Measurements from ENCODE around the gene ZNF74.
"Not testable (repeated sequence)": the region's sequence is repeated elsewhere in the genome, so short reads cannot be mapped to it uniquely, and the experiment has no call there.

Gene ZNF74

GRCh38 chr22:20441631-20442484, 47.9 kb downstream of the ZNF74 start:
- DNase-seq (ENCODE audit: extremely low read depth in 1 of 2, low read depth in 1 of 2) = no peak

GRCh38 chr22:20442485-20443284, 48.7 kb downstream of the ZNF74 start:
- no peak for DNase-seq (ENCODE audit: extremely low read depth in 1 of 2, low read depth in 1 of 2)

- DNase-seq (ENCODE audit: extremely low read depth in 1 of 2, low read depth in 1 of 2) = no peak
Observed at GRCh38 chr22:20444325-20444724, 50.4 kb downstream of the ZNF74 start.

- no peak for DNase-seq (ENCODE audit: extremely low read depth in 1 of 2, low read depth in 1 of 2)
Observed at GRCh38 chr22:20446383-20446970, 52.5 kb downstream of the ZNF74 start.

- no peak for DNase-seq (ENCODE audit: extremely low read depth in 1 of 2, low read depth in 1 of 2)
Observed at GRCh38 chr22:20448630-20449029, 54.7 kb downstream of the ZNF74 start.

GRCh38 chr22:20449819-20450550, 56.0 kb downstream of the ZNF74 start:
- DNase-seq (ENCODE audit: extremely low read depth in 1 of 2, low read depth in 1 of 2) = no peak

- no peak for DNase-seq (ENCODE audit: extremely low read depth in 1 of 2, low read depth in 1 of 2)
Observed at GRCh38 chr22:20450551-20450906, 56.6 kb downstream of the ZNF74 start.

GRCh38 chr22:20451129-20451778, 57.3 kb downstream of the ZNF74 start:
- DNase-seq (ENCODE audit: extremely low read depth in 1 of 2, low read depth in 1 of 2) = not testable (repeated sequence)

GRCh38 chr22:20451920-20452319, 58.0 kb downstream of the ZNF74 start:
- no peak for DNase-seq (ENCODE audit: extremely low read depth in 1 of 2, low read depth in 1 of 2)

GRCh38 chr22:20453222-20453621, 59.3 kb downstream of the ZNF74 start:
- no peak for DNase-seq (ENCODE audit: extremely low read depth in 1 of 2, low read depth in 1 of 2)

GRCh38 chr22:20455709-20456063, 61.7 kb downstream of the ZNF74 start:
- no peak for DNase-seq (ENCODE audit: extremely low read depth in 1 of 2, low read depth in 1 of 2)

GRCh38 chr22:20456064-20456721, 62.2 kb downstream of the ZNF74 start:
- peak; percentile 27 to 54 for DNase-seq (ENCODE audit: extremely low read depth in 1 of 2, low read depth in 1 of 2)

- no peak for DNase-seq (ENCODE audit: extremely low read depth in 1 of 2, low read depth in 1 of 2)
Observed at GRCh38 chr22:20456722-20457076, 62.7 kb downstream of the ZNF74 start.

- no peak for DNase-seq (ENCODE audit: extremely low read depth in 1 of 2, low read depth in 1 of 2)
Observed at GRCh38 chr22:20457506-20458240, 63.7 kb downstream of the ZNF74 start.

Data from activated CD8-positive, alpha-beta memory T cell treated with anti-CD3 and anti-CD28 coated beads for 1 hour (primary cell).